Measurements from ENCODE around the gene RNF166.
"Not testable (repeated sequence)": the region's sequence is repeated elsewhere in the genome, so short reads cannot be mapped to it uniquely, and the experiment has no call there.

The RNF166 gene

GRCh38 chr16:88681709-88682451 is 24.3 kb downstream of the RNF166 start:
- DNase-seq (ENCODE audit: low read depth), result no peak
- H3K4me3 ChIP-seq (ENCODE audit: low read depth, low read length), result no peak overlapping the region

GRCh38 chr16:88681084-88681680 is 25.0 kb downstream of the RNF166 start:
- no peak for DNase-seq (ENCODE audit: low read depth)
- H3K4me3 ChIP-seq (ENCODE audit: low read depth, low read length), result no peak overlapping the region

GRCh38 chr16:88680554-88681083 is 25.6 kb downstream of the RNF166 start:
- no peak overlapping the region for H3K4me3 ChIP-seq (ENCODE audit: low read depth, low read length)

GRCh38 chr16:88678224-88678979 is 27.8 kb downstream of the RNF166 start:
- H3K4me3 ChIP-seq (ENCODE audit: low read depth, low read length), result no peak overlapping the region
- DNase-seq (ENCODE audit: low read depth), result no peak

More at GRCh38 chr16:88680554-88681083, 25.6 kb downstream of the RNF166 start:
- DNase-seq (ENCODE audit: low read depth), result no peak

GRCh38 chr16:88677721-88678120 is 28.5 kb downstream of the RNF166 start:
- DNase-seq (ENCODE audit: low read depth), result no peak
- no peak overlapping the region for H3K4me3 ChIP-seq (ENCODE audit: low read depth, low read length)

- H3K4me3 ChIP-seq (ENCODE audit: low read depth, low read length), result no peak overlapping the region
- no peak for DNase-seq (ENCODE audit: low read depth)
Observed at GRCh38 chr16:88676502-88677242, 29.5 kb downstream of the RNF166 start.

- H3K4me3 ChIP-seq (ENCODE audit: low read depth, low read length), result no peak overlapping the region
- no peak for DNase-seq (ENCODE audit: low read depth)
Observed at GRCh38 chr16:88673716-88674379, 32.4 kb downstream of the RNF166 start.

GRCh38 chr16:88672776-88673175 is 33.4 kb downstream of the RNF166 start:
- H3K4me3 ChIP-seq (ENCODE audit: low read depth, low read length), result no peak overlapping the region
- DNase-seq (ENCODE audit: low read depth), result no peak

GRCh38 chr16:88671806-88672205 is 34.4 kb downstream of the RNF166 start:
- no peak for DNase-seq (ENCODE audit: low read depth)
- no peak overlapping the region for H3K4me3 ChIP-seq (ENCODE audit: low read depth, low read length)

- no peak for DNase-seq (ENCODE audit: low read depth)
Observed at GRCh38 chr16:88669980-88670379, 36.2 kb downstream of the RNF166 start.

GRCh38 chr16:88669493-88669892 is 36.7 kb downstream of the RNF166 start:
- not testable (repeated sequence) for DNase-seq (ENCODE audit: low read depth); H3K4me3 ChIP-seq (ENCODE audit: low read depth, low read length)

More at GRCh38 chr16:88669980-88670379, 36.2 kb downstream of the RNF166 start:
- H3K4me3 ChIP-seq (ENCODE audit: low read depth, low read length), result no peak overlapping the region

GRCh38 chr16:88667461-88667860 is 38.7 kb downstream of the RNF166 start:
- no peak for DNase-seq (ENCODE audit: low read depth)
- no peak overlapping the region for H3K4me3 ChIP-seq (ENCODE audit: low read depth, low read length)

GRCh38 chr16:88665570-88665969 is 40.6 kb downstream of the RNF166 start:
- no peak overlapping the region for H3K4me3 ChIP-seq (ENCODE audit: low read depth, low read length)
- no peak for DNase-seq (ENCODE audit: low read depth)

GRCh38 chr16:88665148-88665547 is 41.1 kb downstream of the RNF166 start:
- H3K4me3 ChIP-seq (ENCODE audit: low read depth, low read length), result no peak overlapping the region
- no peak for DNase-seq (ENCODE audit: low read depth)

GRCh38 chr16:88662843-88663606 is 43.2 kb downstream of the RNF166 start, which contains the start of gene MVD:
Gene MVD (minus strand): TSS chr16:88663091. CDS start chr16:88663080, 11 bp downstream.
- DNase-seq (ENCODE audit: low read depth), result peak; percentile 96
- H3K4me3 ChIP-seq (ENCODE audit: low read depth, low read length), result peak within 1 kb of the TSS; percentile 95

- DNase-seq (ENCODE audit: low read depth), result no peak
- peak overlapping the region; percentile 95 for H3K4me3 ChIP-seq (ENCODE audit: low read depth, low read length)
Observed at GRCh38 chr16:88662222-88662842, 43.9 kb downstream of the RNF166 start.

GRCh38 chr16:88661468-88661867 is 44.7 kb downstream of the RNF166 start:
- DNase-seq (ENCODE audit: low read depth), result no peak
- peak overlapping the region; percentile 95 for H3K4me3 ChIP-seq (ENCODE audit: low read depth, low read length)

GRCh38 chr16:88659160-88659559 is 47.0 kb downstream of the RNF166 start:
- DNase-seq (ENCODE audit: low read depth), result no peak
- no peak overlapping the region for H3K4me3 ChIP-seq (ENCODE audit: low read depth, low read length)
